Motor neuron (in vitro differentiated cells): ENCODE results near the gene OR13J1. TPM values are rescaled to one million over a fixed set of nuclear protein-coding genes. Genes with fewer than 3 reads are reported as not detected.

Source experiments
- ATAC-seq, 8 experiments: fragments of 200-7000 bp; cut with Tn5 transposase; replicated peaks in 6 of 8; 2 replicates each; pipeline ENCODE4 v1.8.0; 2021; ENCODE audit warnings: mild to moderate bottlenecking in 8 of 8, moderate library complexity in 8 of 8
- H3K27ac ChIP-seq, 2 donors: fragments of 250-450 bp; sonication (Bioruptor Pico); 2 replicates each; pipeline ENCODE4 v1.9.0; 2021; ENCODE audit warnings: antibody characterized with exemption in 2 of 2, mild to moderate bottlenecking in 2 of 2, moderate library complexity in 1 of 2
- H3K4me1 ChIP-seq, 2 donors: fragments of 250-450 bp; sonication (Bioruptor Pico); replicated peaks in 1 of 2; 2 replicates each; pipeline ENCODE4 v1.6.1; 2021; ENCODE audit warnings: antibody characterized with exemption in 2 of 2, mild to moderate bottlenecking in 2 of 2, moderate library complexity in 1 of 2
- H3K4me3 ChIP-seq, 5 donors: fragments of 250-450 bp; sonication (Bioruptor Pico); 2 replicates each; pipeline ENCODE4 v1.9.0; 2021; ENCODE audit warnings: antibody characterized with exemption in 5 of 5, mild to moderate bottlenecking in 5 of 5, moderate library complexity in 4 of 5
- WGBS, 10 experiments: fragments of 450-650 bp; shearing (Covaris generic); methylation state at CpG; one replicate each; pipeline ENCODE4 v1.0.0; 2022; 5-methylcytosine and 5-hydroxymethylcytosine counted together
- in situ Hi-C, 9 experiments: fragments of 400-800 bp; cut with MboI; loops; one replicate each; pipeline ENCODE4 v1.15.0; 2021; ENCODE audit warnings: low sequenced_read_pairs in 9 of 9, low pct_unique_long_range_greater_than_20kb in 2 of 9; ENCODE audit not compliant: unreplicated experiment in 9 of 9
- total RNA-seq, 8 experiments: library from RNA; unstranded; fragments of 300-600 nt; gene quantifications; 2 replicates each; pipeline versions ENCODE4 v1.2.3 to v1.2.4, GENCODE V29; 2022

OR13J1 gene
- total RNA-seq, 8 experiments from 2014 or later: 0.27 to 0.97 (median 0.40) TPM; not detected in 4

GRCh38 chr9:35909274-35909673, 39.1 kb upstream of the OR13J1 start, which contains the start of gene SPAAR:
Gene SPAAR (plus strand): TSS chr9:35909490. CDS start chr9:35910464, 974 bp downstream.
- ATAC-seq: no peak
- WGBS, 10 experiments: 92 to 100% (median 93%) methylated on average over 1 to 6 of the region's 11 CpGs; no CpG with 5 or more reads in 7 of the 10 experiments
- Histone ChIP-seq H3K4me1 (peaks cover 15 to 23% of the 10 kb centered on the region in 2 donors), H3K4me3 (no peak within 1 kb of the TSS), H3K27ac (peak within 1 kb of the TSS; percentile 22 to 63)
- in situ Hi-C loops: loop anchor here in 1 of 9 experiments (10.0 kb wide), 1 partner anchor 116 kb away; no protein-coding TSS in a partner anchor

DNA sequence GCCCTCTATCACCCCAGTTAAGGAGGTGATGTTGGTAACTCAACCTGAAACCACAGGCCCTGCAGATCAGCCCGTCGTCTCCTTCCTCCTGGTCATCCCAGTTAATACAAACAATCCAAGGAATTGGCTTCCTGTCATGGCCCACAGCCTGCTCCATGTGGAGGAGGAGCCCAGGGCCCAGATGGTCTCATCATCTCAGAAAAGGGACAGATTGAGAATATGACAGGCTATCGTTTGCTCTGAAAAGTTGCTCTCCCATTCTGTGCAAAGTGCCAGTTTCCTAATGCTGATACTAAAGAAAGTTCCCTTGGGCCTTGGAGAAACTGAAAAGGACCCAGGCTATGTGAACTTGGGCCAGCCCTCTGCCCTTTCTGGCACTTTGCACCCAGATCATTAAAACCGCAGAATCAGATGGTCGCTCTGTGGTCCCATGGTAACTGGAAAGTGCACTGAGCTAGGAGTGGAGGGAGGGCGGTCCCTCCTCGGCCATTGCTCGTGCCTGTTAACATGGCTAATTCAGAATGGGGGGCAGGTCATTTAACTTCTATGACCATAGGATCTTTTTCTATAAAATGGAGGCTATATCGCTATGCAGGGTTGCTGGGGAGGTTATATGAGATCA, 38.4 kb upstream of the OR13J1 start:
- WGBS, 10 experiments: 46 to 100% (median 91%) methylated on average over 1 to 6 of the region's 9 CpGs; no CpG with 5 or more reads in 2 of the 10 experiments
- in situ Hi-C loops: loop anchor here in 1 of 9 experiments (10.0 kb wide), 1 partner anchor 116 kb away; no protein-coding TSS in a partner anchor

DNA sequence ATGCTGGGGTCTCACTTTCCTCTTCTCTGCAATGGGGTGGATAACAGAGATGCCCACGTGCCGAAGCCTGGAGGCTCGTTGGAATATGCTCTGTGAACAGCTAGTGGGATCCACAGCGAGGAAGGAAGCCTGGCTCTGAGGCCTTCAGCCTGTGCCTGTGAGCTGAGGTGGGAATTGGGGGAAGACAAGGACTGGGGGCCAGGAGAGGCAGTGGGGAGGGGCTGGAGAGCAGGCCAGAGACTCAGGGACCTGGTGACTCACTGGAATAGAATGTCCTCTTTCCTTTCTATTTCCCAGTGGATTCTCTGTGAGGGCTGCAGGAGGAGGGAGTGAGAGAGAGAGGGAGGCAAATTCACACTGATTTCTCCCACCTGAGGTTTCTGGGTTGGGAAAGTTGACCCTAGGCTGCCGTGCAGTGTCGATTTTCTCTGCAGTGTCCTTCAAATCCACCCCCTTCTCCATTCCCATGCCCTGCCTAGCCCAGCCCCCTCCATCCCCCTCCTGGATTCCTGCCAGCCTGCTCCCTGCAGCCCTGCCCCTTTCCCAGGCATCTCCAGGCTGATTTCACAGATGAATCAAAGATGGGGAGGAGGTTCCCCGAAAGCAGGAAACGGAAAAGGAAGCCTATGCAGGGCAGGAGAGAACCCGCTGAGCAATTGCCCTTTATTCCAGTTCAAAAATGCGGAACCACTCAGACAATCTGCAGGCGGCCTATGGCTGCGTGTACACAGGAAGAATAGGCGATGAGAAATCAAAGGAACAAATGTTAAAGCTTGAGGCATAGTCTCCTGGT, 37.7 kb upstream of the OR13J1 start:
- WGBS, 10 experiments: 0 to 100% (median 60%) methylated on average over 1 to 6 of the region's 13 CpGs; no CpG with 5 or more reads in 3 of the 10 experiments
- ATAC-seq: peak; percentile 44 to 85 (median 74)
- Histone ChIP-seq H3K27ac (peak overlapping the region; percentile 22 to 63), H3K4me1 (peaks cover 15 to 23% of the 10 kb centered on the region in 2 donors), H3K4me3 (no peak overlapping the region)
- in situ Hi-C loops: loop anchor here in 1 of 9 experiments (10.0 kb wide), 1 partner anchor 117 kb away; no protein-coding TSS in a partner anchor

More for the DNA sequence above, 38.4 kb upstream of the OR13J1 start:
- H3K4me1 ChIP-seq: peaks cover 15 to 23% of the 10 kb centered on the region in 2 donors
- H3K27ac ChIP-seq: peak overlapping the region; percentile 22 to 63
- no peak for ATAC-seq
- no peak overlapping the region for H3K4me3 ChIP-seq

- H3K4me1 ChIP-seq: peaks cover 15 to 23% of the 10 kb centered on the region in 2 donors
- peak in 7 of 8 experiments; percentile 31 to 65 (median 35) for ATAC-seq
- WGBS, 10 experiments: 10 to 93% (median 66%) methylated on average over 2 to 9 of the region's 14 CpGs; no CpG with 5 or more reads in 3 of the 10 experiments
- H3K4me3 ChIP-seq: no peak overlapping the region
- in situ Hi-C loops: loop anchor here in 1 of 9 experiments (10.0 kb wide), 1 partner anchor 118 kb away; no protein-coding TSS in a partner anchor
- H3K27ac ChIP-seq: peak overlapping the region in 1 of 2 donors; percentile 63
These were observed 36.9 kb upstream of the OR13J1 start for GRCh38 chr9:35906923-35907699.

DNA sequence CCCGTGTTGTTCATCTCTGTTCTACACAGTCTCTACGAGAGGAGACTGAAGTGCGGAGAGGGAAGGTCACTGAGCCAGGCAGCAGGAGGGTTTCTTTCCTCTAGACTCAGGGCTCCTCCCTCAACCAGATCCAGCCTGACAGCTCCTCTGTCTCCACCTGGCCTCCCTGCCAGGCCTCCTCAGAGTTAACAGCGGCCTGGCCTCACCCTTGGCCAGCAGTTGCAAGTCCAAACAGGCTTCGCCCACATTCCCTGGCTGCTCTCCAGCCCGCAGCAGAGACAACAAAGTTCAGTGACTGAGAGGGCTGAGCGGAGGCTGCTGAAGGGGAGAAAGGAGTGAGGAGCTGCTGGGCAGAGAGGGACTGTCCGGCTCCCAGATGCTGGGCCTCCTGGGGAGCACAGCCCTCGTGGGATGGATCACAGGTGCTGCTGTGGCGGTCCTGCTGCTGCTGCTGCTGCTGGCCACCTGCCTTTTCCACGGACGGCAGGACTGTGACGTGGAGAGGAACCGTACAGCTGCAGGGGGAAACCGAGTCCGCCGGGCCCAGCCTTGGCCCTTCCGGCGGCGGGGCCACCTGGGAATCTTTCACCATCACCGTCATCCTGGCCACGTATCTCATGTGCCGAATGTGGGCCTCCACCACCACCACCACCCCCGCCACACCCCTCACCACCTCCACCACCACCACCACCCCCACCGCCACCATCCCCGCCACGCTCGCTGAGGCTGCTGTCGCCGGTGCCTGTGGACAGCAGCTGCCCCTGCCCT, 35.9 kb upstream of the OR13J1 start, which contains the start of gene HRCT1:
Gene HRCT1, plus strand, starts transcription at position 291 of the 768 bp plus-strand sequence. Its CDS starts 86 bp downstream, at position 377.
- peak in 6 of 8 experiments; percentile 4 to 74 (median 46) for ATAC-seq
- in situ Hi-C loops: loop anchor here in 1 of 9 experiments (10.0 kb wide), 1 partner anchor 119 kb away; no protein-coding TSS in a partner anchor
- 0 to 95% (median 16%) methylated on average over 2 to 5 of the region's 30 CpGs; no CpG with 5 or more reads in 5 of the 10 experiments for WGBS, 10 experiments

DNA sequence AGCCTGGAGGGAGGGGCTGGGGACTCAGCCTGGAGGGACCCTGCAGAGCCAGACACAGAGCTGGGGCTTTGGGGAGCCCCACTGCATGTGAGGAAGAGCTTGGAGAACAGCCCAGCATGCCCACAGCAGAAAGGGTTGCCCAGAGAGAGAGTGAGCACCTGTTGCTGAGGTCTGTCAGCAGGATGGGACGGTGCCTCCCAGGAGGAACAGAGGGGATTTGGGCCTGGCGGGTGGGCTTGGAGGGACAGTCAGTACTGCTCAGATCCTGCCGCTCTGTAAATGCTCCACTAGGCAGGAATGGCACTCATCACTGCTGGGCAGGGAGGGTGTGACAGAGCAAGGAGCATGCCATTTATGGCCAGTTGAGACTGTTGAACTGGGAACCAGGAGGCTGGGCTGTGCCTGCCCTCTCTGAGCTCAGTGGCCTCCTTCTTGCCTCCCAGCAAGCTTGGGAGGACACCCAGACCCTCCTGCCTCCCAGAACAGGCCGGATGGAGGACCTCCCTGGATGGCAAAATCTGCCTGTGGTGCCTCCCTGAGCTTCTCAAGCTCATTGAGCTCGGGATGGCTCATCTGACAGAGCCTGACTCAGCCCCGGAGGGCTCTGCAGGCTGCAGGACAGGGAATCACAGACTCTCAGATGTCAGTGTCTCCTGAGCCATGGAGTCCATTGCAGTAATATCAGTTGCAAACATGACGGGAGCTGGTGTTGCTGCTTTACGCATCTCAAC, 35.0 kb upstream of the OR13J1 start:
- in situ Hi-C loops: loop anchor here in 1 of 9 experiments (10.0 kb wide), 1 partner anchor 120 kb away; no protein-coding TSS in a partner anchor
- H3K4me3 ChIP-seq: no peak overlapping the region
- peaks cover 15 to 23% of the 10 kb centered on the region in 2 donors for H3K4me1 ChIP-seq
- ATAC-seq: peak in 2 of 8 experiments; percentile 2 to 15
- 7 to 100% (median 54%) methylated on average over 1 to 4 of the region's 8 CpGs; no CpG with 5 or more reads in 4 of the 10 experiments for WGBS, 10 experiments
- no peak overlapping the region for H3K27ac ChIP-seq

More for the DNA sequence above, 35.9 kb upstream of the OR13J1 start, which contains the start of gene HRCT1:
- peaks cover 15 to 23% of the 10 kb centered on the region in 2 donors for H3K4me1 ChIP-seq
- H3K4me3 ChIP-seq: no peak within 1 kb of the TSS
- H3K27ac ChIP-seq: no peak within 1 kb of the TSS

DNA sequence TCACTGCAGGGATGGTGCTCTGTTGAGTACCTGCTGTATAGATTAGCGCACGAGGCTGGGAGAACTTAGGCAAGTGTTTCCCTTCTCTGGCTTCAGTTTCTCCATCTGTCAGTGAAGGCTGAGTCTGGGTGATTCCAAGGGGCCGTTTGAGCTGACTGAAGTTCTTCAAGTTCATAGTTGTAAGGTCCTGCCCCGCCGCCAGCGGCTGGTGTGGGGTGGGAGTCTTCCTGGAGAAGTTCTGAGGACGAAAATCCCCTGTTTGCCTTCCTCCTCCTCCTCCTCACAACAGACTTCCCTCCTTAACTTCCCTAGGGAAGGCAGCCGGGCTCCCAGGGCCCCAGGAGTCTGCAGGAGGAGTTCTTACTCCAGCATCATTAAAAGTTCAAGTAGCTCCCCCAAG, 34.1 kb upstream of the OR13J1 start:
- H3K27ac ChIP-seq: no peak overlapping the region
- no peak overlapping the region for H3K4me3 ChIP-seq
- ATAC-seq: no peak
- peaks cover 15 to 23% of the 10 kb centered on the region in 2 donors for H3K4me1 ChIP-seq
- WGBS, 10 experiments: 50 to 80% (median 67%) methylated on average over 1 to 6 of the region's 8 CpGs; no CpG with 5 or more reads in 3 of the 10 experiments
- in situ Hi-C loops: loop anchor here in 1 of 9 experiments (10.0 kb wide), 1 partner anchor 120 kb away; no protein-coding TSS in a partner anchor

GRCh38 chr9:35903049-35903448, 32.8 kb upstream of the OR13J1 start:
- H3K27ac ChIP-seq: no peak overlapping the region
- WGBS, 10 experiments: 0 to 67% (median 33%) methylated on average over 1 to 3 of the region's 3 CpGs; no CpG with 5 or more reads in 1 of the 10 experiments
- in situ Hi-C loops: loop anchor here in 1 of 9 experiments (10.0 kb wide), 1 partner anchor 122 kb away; no protein-coding TSS in a partner anchor
- no peak overlapping the region for H3K4me3 ChIP-seq
- H3K4me1 ChIP-seq: peaks cover 9 to 16% of the 10 kb centered on the region in 2 donors
- peak in 1 of 8 experiments; percentile 16 for ATAC-seq

DNA sequence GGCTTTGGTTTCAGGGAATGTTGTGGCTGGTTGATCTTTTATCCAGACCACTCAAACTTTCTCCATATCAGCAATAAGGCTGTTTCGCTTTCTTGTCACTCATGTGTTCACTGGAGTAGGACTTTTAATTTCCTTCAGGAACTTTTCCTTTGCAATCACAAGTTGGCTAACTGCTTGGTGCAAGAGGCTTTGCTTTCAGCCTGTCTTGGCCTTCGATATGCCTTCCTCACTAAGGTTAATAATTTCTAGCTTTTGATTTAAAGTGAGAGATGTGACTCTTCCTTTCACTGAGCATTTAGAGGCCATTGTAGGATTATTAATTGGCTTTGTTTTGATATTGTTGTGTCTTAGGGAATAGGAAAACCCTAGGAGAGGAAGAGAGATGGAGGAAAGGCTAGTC, 28.8 kb upstream of the OR13J1 start:
- Histone ChIP-seq H3K4me3 (no peak overlapping the region), H3K4me1 (no peaks in the 10 kb centered on the region), H3K27ac (no peak overlapping the region)
- no peak for ATAC-seq
- WGBS, 10 experiments: 50 to 100% (median 79%) methylated on average over 1 to 2 of the region's 2 CpGs; no CpG with 5 or more reads in 4 of the 10 experiments
- in situ Hi-C loops: loop anchor here in 4 of 9 experiments (25.0 kb wide), 1 partner anchor 112 kb away; the partner anchor contains the start of gene NPR2 (in 4 of the 4)

GRCh38 chr9:35898337-35898736, 28.1 kb upstream of the OR13J1 start:
- H3K4me3 ChIP-seq: no peak overlapping the region
- no peaks in the 10 kb centered on the region for H3K4me1 ChIP-seq
- no peak overlapping the region for H3K27ac ChIP-seq
- in situ Hi-C loops: loop anchor here in 4 of 9 experiments (25.0 kb wide), 1 partner anchor 111 kb away; the partner anchor contains the start of gene NPR2 (in 4 of the 4)
- peak in 3 of 8 experiments; percentile 44 to 74 (median 59) for ATAC-seq
